ENCODE data around the gene FGFR3. TPM values are rescaled to one million over a fixed set of nuclear protein-coding genes. Genes with fewer than 3 reads are reported as not detected.

FGFR3 gene
- total and polyA plus RNA-seq, 2 experiments from 2014 or later, result 0.10 to 0.97 TPM

GRCh38 chr4:1759818-1760223 lies 33.3 kb upstream of the FGFR3 start:
- H3K36me3 ChIP-seq (ENCODE audit: low read depth), result no peaks in the 10 kb centered on the region
- in situ Hi-C loops (cut with MboI), result no loop called here
- no peak overlapping the region for H2AFZ ChIP-seq
- no peak overlapping the region for H3K4me2 ChIP-seq (ENCODE audit: unreplicated experiment)
- no peaks in the 10 kb centered on the region for H3K79me2 ChIP-seq (ENCODE audit: insufficient read depth)
- no peaks in the 10 kb centered on the region for H3K9me2 ChIP-seq (ENCODE audit: insufficient read depth)
- no peaks in the 10 kb centered on the region for H3K4me1 ChIP-seq (ENCODE audit: insufficient read depth)
- 71 to 77% methylated on average over 13 of the region's 13 CpGs for WGBS, 2 experiments (ENCODE audit: low coverage in 1 of 2, low lambda C conversion rate in 2 of 2, missing lambda C conversion rate in 2 of 2)
- H3K27me3 ChIP-seq (replicated peaks; ENCODE audit: insufficient read depth), result no peaks in the 10 kb centered on the region
- no peak for DNase-seq
- H4K20me1 ChIP-seq (ENCODE audit: insufficient read depth), result no peaks in the 10 kb centered on the region
- no peak overlapping the region for H3K4me3 ChIP-seq
- no peaks in the 10 kb centered on the region for H3F3A ChIP-seq (ENCODE audit: insufficient read depth)
- H3K9ac ChIP-seq, result no peak overlapping the region
- H3K27ac ChIP-seq, result no peak overlapping the region
- H3K9me3 ChIP-seq (ENCODE audit: low read depth), result no peaks in the 10 kb centered on the region
- TF ChIP-seq EZH2phosphoT487 (IDR thresholded peaks at IDR 0.05; ENCODE audit: insufficient read depth, low read depth), result no peak
- TF ChIP-seq EZH2 (IDR thresholded peaks at IDR 0.05; ENCODE audit: insufficient read depth, poor library complexity, severe bottlenecking), result no peak

GRCh38 chr4:1760521-1761071 lies 32.5 kb upstream of the FGFR3 start:
- Histone ChIP-seq H2AFZ (no peak overlapping the region), H3K27me3 (replicated peaks; ENCODE audit: insufficient read depth) (no peaks in the 10 kb centered on the region), H3K27ac (no peak overlapping the region), H3K4me1 (ENCODE audit: insufficient read depth) (no peaks in the 10 kb centered on the region), H4K20me1 (ENCODE audit: insufficient read depth) (no peaks in the 10 kb centered on the region), H3K9me2 (ENCODE audit: insufficient read depth) (no peaks in the 10 kb centered on the region), H3K9me3 (ENCODE audit: low read depth) (no peaks in the 10 kb centered on the region), H3K79me2 (ENCODE audit: insufficient read depth) (no peaks in the 10 kb centered on the region), H3K36me3 (ENCODE audit: low read depth) (no peaks in the 10 kb centered on the region), H3F3A (ENCODE audit: insufficient read depth) (no peaks in the 10 kb centered on the region), H3K4me3 (no peak overlapping the region), H3K4me2 (ENCODE audit: unreplicated experiment) (no peak overlapping the region), H3K9ac (no peak overlapping the region)
- in situ Hi-C loops (cut with MboI), result no loop called here
- 49 to 68% methylated on average over 9 to 25 of the region's 25 CpGs for WGBS, 2 experiments (ENCODE audit: low coverage in 1 of 2, low lambda C conversion rate in 2 of 2, missing lambda C conversion rate in 2 of 2)
- TF ChIP-seq EZH2phosphoT487 (IDR thresholded peaks at IDR 0.05; ENCODE audit: insufficient read depth, low read depth) (no peak), EZH2 (IDR thresholded peaks at IDR 0.05; ENCODE audit: insufficient read depth, poor library complexity, severe bottlenecking) (no peak)
- no peak for DNase-seq

GRCh38 chr4:1761130-1761689 lies 31.9 kb upstream of the FGFR3 start:
- Histone ChIP-seq H3K4me3 (no peak overlapping the region), H3K4me2 (ENCODE audit: unreplicated experiment) (no peak overlapping the region), H3K9me3 (ENCODE audit: low read depth) (no peaks in the 10 kb centered on the region), H3K9me2 (ENCODE audit: insufficient read depth) (no peaks in the 10 kb centered on the region), H2AFZ (no peak overlapping the region), H3K4me1 (ENCODE audit: insufficient read depth) (no peaks in the 10 kb centered on the region), H3K27ac (no peak overlapping the region), H3K36me3 (ENCODE audit: low read depth) (no peaks in the 10 kb centered on the region), H4K20me1 (ENCODE audit: insufficient read depth) (no peaks in the 10 kb centered on the region), H3K27me3 (replicated peaks; ENCODE audit: insufficient read depth) (no peaks in the 10 kb centered on the region), H3K9ac (no peak overlapping the region), H3K79me2 (ENCODE audit: insufficient read depth) (no peaks in the 10 kb centered on the region), H3F3A (ENCODE audit: insufficient read depth) (no peaks in the 10 kb centered on the region)
- in situ Hi-C loops (cut with MboI), result no loop called here
- TF ChIP-seq EZH2 (IDR thresholded peaks at IDR 0.05; ENCODE audit: insufficient read depth, poor library complexity, severe bottlenecking) (no peak), EZH2phosphoT487 (IDR thresholded peaks at IDR 0.05; ENCODE audit: insufficient read depth, low read depth) (no peak)
- WGBS, 2 experiments (ENCODE audit: low coverage in 1 of 2, low lambda C conversion rate in 2 of 2, missing lambda C conversion rate in 2 of 2), result 64 to 71% methylated on average over 8 to 32 of the region's 32 CpGs
- no peak for DNase-seq

DNA sequence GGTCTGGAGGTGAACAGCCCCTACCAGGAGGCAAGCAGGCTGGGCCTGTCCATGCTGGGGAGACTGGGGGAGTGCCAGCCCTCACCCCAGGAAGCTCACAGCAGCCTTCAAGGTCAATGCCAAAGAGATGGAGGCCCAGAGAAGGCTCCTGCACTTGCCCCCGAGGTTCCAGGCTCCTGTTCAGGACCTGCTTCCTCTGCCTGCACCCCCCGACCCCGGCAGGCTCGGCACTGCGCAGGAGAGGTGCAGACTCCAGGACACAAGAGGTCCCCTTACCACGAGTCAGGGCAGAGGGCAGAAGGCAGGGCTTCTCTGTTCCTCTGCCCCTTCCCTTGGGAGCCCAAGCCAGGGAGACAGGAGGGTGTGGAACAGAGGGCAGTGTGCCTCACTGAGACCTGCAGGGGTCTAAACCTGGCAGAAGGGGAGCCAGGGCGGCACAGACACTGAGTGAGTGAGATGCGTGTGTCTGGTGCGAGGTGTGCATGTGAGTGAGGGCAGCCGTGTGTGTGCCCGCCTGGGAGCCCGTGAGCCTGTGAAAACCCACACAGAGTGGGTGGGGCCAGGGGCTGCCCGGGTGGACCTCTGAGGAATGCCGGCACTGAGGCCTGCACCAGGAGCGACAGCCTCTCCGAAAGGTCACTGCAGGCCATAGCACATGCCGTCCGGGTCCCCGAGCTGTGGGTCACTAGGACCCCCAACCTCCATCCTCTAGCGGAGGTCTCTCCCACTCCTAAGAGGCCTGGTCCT lies 30.7 kb upstream of the FGFR3 start:
- H3K27ac ChIP-seq, result no peak overlapping the region
- H4K20me1 ChIP-seq (ENCODE audit: insufficient read depth), result no peaks in the 10 kb centered on the region
- WGBS, 2 experiments (ENCODE audit: low coverage in 1 of 2, low lambda C conversion rate in 2 of 2, missing lambda C conversion rate in 2 of 2), result 83 to 86% methylated on average over 18 to 20 of the region's 20 CpGs
- no peaks in the 10 kb centered on the region for H3K27me3 ChIP-seq (replicated peaks; ENCODE audit: insufficient read depth)
- no peak overlapping the region for H2AFZ ChIP-seq
- no peaks in the 10 kb centered on the region for H3K4me1 ChIP-seq (ENCODE audit: insufficient read depth)
- H3K4me2 ChIP-seq (ENCODE audit: unreplicated experiment), result no peak overlapping the region
- H3K9me3 ChIP-seq (ENCODE audit: low read depth), result no peaks in the 10 kb centered on the region
- no peaks in the 10 kb centered on the region for H3K9me2 ChIP-seq (ENCODE audit: insufficient read depth)
- no peaks in the 10 kb centered on the region for H3K79me2 ChIP-seq (ENCODE audit: insufficient read depth)
- no peaks in the 10 kb centered on the region for H3F3A ChIP-seq (ENCODE audit: insufficient read depth)
- TF ChIP-seq EZH2phosphoT487 (IDR thresholded peaks at IDR 0.05; ENCODE audit: insufficient read depth, low read depth) (no peak), EZH2 (IDR thresholded peaks at IDR 0.05; ENCODE audit: insufficient read depth, poor library complexity, severe bottlenecking) (no peak)
- H3K4me3 ChIP-seq, result no peak overlapping the region
- in situ Hi-C loops (cut with MboI), result no loop called here
- no peak overlapping the region for H3K9ac ChIP-seq
- DNase-seq, result no peak
- no peaks in the 10 kb centered on the region for H3K36me3 ChIP-seq (ENCODE audit: low read depth)
